ENCODE measurements around the gene NDUFB11. TPM values are rescaled to one million over a fixed set of nuclear protein-coding genes. Genes with fewer than 3 reads are reported as not detected.

Gene NDUFB11
- total and polyA plus RNA-seq, 7 experiments from 2014 or later: 51.3 to 162 (median 58.8) TPM

DNA sequence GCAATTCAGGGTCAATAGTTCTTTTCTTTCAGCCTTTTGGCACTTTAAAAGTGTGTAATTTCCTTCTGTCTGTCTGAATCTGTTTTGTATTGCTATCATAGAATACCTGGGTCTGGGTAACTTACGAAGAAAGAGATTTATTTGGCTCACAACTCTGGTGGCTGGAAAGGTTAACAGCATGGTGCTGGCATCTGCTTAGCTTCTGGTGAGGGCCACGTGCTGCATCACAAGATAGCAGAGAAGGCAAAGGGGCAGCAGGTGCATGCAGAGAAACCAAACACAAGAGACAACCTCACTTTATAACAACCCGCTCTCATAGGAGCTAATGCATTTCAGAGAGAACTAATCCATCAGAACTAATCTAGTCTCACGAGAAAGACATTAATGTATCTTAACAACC is 47.5 kb downstream of the NDUFB11 start:
- no peaks in the 10 kb centered on the region for H3K9me3 Mint-ChIP-seq
- no peaks in the 10 kb centered on the region for H3K27me3 Mint-ChIP-seq
- Histone ChIP-seq H3K36me3 (ENCODE audit: control insufficient read depth in 2 of 3, insufficient read depth in 3 of 3, low read length in 3 of 3) (no peaks in the 10 kb centered on the region), H3K4me3 (ENCODE audit: low read length) (no peak overlapping the region), H3K27me3 (ENCODE audit: control insufficient read depth in 2 of 2, insufficient read depth in 2 of 2, low read length in 2 of 2) (no peaks in the 10 kb centered on the region), H3K4me1 (ENCODE audit: control insufficient read depth in 2 of 2, insufficient read depth in 2 of 2, low read length in 2 of 2) (no peaks in the 10 kb centered on the region), H3K9me3 (ENCODE audit: control insufficient read depth in 2 of 3, low read length in 3 of 3) (no peaks in the 10 kb centered on the region), H3K27ac (ENCODE audit: low read depth, low read length) (no peak overlapping the region)
- H3K27ac Mint-ChIP-seq: no peak overlapping the region
- H3K4me1 Mint-ChIP-seq: no peaks in the 10 kb centered on the region
- ATAC-seq (no peak), DNase-seq (no peak)
- CTCF ChIA-PET: no interaction called here
- H3K4me3 Mint-ChIP-seq: no peak overlapping the region
- POLR2A ChIA-PET: no interaction called here
- H3K36me3 Mint-ChIP-seq: no peaks in the 10 kb centered on the region
- intact Hi-C loops (cut with micrococcal nuclease): loop anchor here in 1 of 2 donors (10.0 kb wide), 1 partner anchor 288 kb away; no protein-coding TSS in a partner anchor

DNA sequence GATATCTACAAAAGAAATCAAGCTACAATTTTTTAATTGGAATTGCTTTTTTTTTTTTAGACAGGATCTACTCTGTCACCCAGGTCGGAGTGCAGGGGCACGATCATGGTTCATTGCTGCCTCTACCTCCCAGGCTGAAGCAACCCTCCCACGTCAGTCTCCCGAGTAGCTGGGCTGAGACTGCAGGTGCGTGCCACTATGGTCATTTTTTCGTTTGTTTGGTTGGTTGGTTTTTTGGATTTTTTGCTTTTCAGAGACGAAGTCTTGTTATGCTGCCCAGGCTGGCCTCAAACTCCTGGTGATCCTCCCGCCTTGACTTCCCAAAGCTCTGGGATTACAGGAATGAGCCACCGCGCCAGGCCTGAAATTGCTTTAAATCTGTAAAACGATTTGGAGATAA is 50.6 kb downstream of the NDUFB11 start:
- H3K36me3 ChIP-seq (ENCODE audit: control insufficient read depth in 2 of 3, insufficient read depth in 3 of 3, low read length in 3 of 3): no peaks in the 10 kb centered on the region

DNA sequence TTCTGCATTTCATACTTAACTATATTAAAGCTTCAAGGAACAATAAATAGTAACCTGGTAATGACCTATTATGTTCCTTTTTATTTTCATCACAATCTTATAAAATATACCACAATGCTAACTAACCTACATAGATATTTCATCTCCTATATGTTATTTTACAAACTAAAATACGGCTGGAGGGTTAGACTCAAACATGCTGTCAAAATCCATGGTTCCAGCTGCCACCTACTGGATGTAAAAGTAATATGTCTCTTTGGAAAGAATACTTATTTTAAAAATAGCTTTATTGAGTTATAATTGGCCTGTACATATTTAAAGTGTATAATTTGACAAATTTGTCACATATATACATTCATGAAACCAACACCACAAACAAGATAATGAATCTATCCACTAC is 51.3 kb downstream of the NDUFB11 start:
- ATAC-seq: no peak

More for the DNA sequence above, 50.6 kb downstream of the NDUFB11 start:
- ATAC-seq (no peak), DNase-seq (no peak)
- Mint-ChIP-seq H3K27ac (no peak overlapping the region), H3K9me3 (peaks cover 0 to under 1% (median 0%) of the 10 kb centered on the region in 11 donors), H3K36me3 (no peaks in the 10 kb centered on the region), H3K4me1 (peaks cover 0 to 17% (median 11%) of the 10 kb centered on the region in 7 donors), H3K27me3 (no peaks in the 10 kb centered on the region), H3K4me3 (no peak overlapping the region)
- Histone ChIP-seq H3K9me3 (ENCODE audit: control insufficient read depth in 2 of 3, low read length in 3 of 3) (no peaks in the 10 kb centered on the region), H3K4me1 (ENCODE audit: control insufficient read depth in 2 of 2, insufficient read depth in 2 of 2, low read length in 2 of 2) (no peaks in the 10 kb centered on the region), H3K27me3 (ENCODE audit: control insufficient read depth in 2 of 2, insufficient read depth in 2 of 2, low read length in 2 of 2) (no peaks in the 10 kb centered on the region), H3K4me3 (ENCODE audit: low read length) (no peak overlapping the region), H3K27ac (ENCODE audit: low read depth, low read length) (no peak overlapping the region)
- ChIA-PET POLR2A (no interaction called here), CTCF (interaction anchor here (0.6 to 0.7 kb wide), 2 partner anchors 191 to 210 kb away, joined by 3 read pairs; no protein-coding TSS in a partner anchor)
- intact Hi-C loops (cut with micrococcal nuclease): loop anchor here (1.0 to 10.0 kb wide), 3 partner anchors 191 to 291 kb away; no protein-coding TSS in a partner anchor

More for the DNA sequence above, 51.3 kb downstream of the NDUFB11 start:
- no peak overlapping the region for H3K4me3 Mint-ChIP-seq
- no peaks in the 10 kb centered on the region for H3K9me3 ChIP-seq (ENCODE audit: control insufficient read depth in 2 of 3, low read length in 3 of 3)
- H3K27me3 Mint-ChIP-seq: no peaks in the 10 kb centered on the region
- H3K27ac ChIP-seq (ENCODE audit: low read depth, low read length): no peak overlapping the region
- POLR2A ChIA-PET: no interaction called here
- peak in 4 of 9 donors; percentile 1 to 19 (median 15) for DNase-seq
- H3K36me3 Mint-ChIP-seq: no peaks in the 10 kb centered on the region
- no peaks in the 10 kb centered on the region for H3K27me3 ChIP-seq (ENCODE audit: control insufficient read depth in 2 of 2, insufficient read depth in 2 of 2, low read length in 2 of 2)
- H3K4me3 ChIP-seq (ENCODE audit: low read length): no peak overlapping the region
- peaks cover 0 to 3% (median 0%) of the 10 kb centered on the region in 11 donors for H3K9me3 Mint-ChIP-seq
- H3K4me1 ChIP-seq (ENCODE audit: control insufficient read depth in 2 of 2, insufficient read depth in 2 of 2, low read length in 2 of 2): no peaks in the 10 kb centered on the region
- no peaks in the 10 kb centered on the region for H3K36me3 ChIP-seq (ENCODE audit: control insufficient read depth in 2 of 3, insufficient read depth in 3 of 3, low read length in 3 of 3)
- CTCF ChIA-PET: interaction anchor here (0.6 to 0.7 kb wide), 2 partner anchors 190 to 209 kb away, joined by 3 read pairs; no protein-coding TSS in a partner anchor
- intact Hi-C loops (cut with micrococcal nuclease): loop anchor here (1.0 to 10.0 kb wide), 3 partner anchors 190 to 292 kb away; no protein-coding TSS in a partner anchor
- H3K4me1 Mint-ChIP-seq: peaks cover 0 to 17% (median 11%) of the 10 kb centered on the region in 7 donors
- no peak overlapping the region for H3K27ac Mint-ChIP-seq

Other genes with a start within 250 kb of the NDUFB11 start
- gene JADE3, start 232.3 kb downstream of the NDUFB11 start, total RNA-seq: 1 to 10 TPM in 1 of 5 experiments, under 1 TPM in 4; 0.11 to 1.3 (median 0.22) TPM
- gene JADE3, start 232.3 kb downstream of the NDUFB11 start, polyA plus RNA-seq: under 1 TPM in 1 of 2 donors, not detected in 1; 0.05 TPM
- not detected for gene RGN, start 66.3 kb downstream of the NDUFB11 start, total RNA-seq
- not detected for gene RGN, start 66.3 kb downstream of the NDUFB11 start, polyA plus RNA-seq
- 10 to 100 TPM; 31.8 to 55.6 (median 47.6) TPM for gene RBM10, start 519 bp upstream of the NDUFB11 start, total RNA-seq
- 10 to 100 TPM; 24.6 to 36.4 TPM for gene RBM10, start 519 bp upstream of the NDUFB11 start, polyA plus RNA-seq
- gene UBA1, start 49.1 kb upstream of the NDUFB11 start, total RNA-seq: 100 to 1,000 TPM in 4 of 5 experiments, 10 to 100 TPM in 1; 98.0 to 183 (median 118) TPM
- gene UBA1, start 49.1 kb upstream of the NDUFB11 start, polyA plus RNA-seq: 100 to 1,000 TPM; 145 to 187 TPM
- gene CDK16, start 74.0 kb upstream of the NDUFB11 start, total RNA-seq: 100 to 1,000 TPM in 2 of 5 experiments, 10 to 100 TPM in 3; 51.8 to 112 (median 62.4) TPM
- 10 to 100 TPM in 1 of 2 donors, 1 to 10 TPM in 1; 6.4 to 15.7 TPM for gene CDK16, start 74.0 kb upstream of the NDUFB11 start, polyA plus RNA-seq
- 100 to 1,000 TPM in 1 of 5 experiments, 10 to 100 TPM in 4; 21.3 to 101 (median 77.0) TPM for gene USP11, start 88.3 kb upstream of the NDUFB11 start, total RNA-seq
- gene USP11, start 88.3 kb upstream of the NDUFB11 start, polyA plus RNA-seq: 10 to 100 TPM; 51.2 to 94.7 TPM
- gene ZNF157, start 225.9 kb upstream of the NDUFB11 start, total RNA-seq: 1 to 10 TPM in 3 of 5 experiments, under 1 TPM in 2; 0.27 to 2.4 (median 1.6) TPM
- under 1 TPM; 0.21 to 0.92 TPM for gene ZNF157, start 225.9 kb upstream of the NDUFB11 start, polyA plus RNA-seq

Data from naive thymus-derived CD4-positive, alpha-beta T cell (primary cell).